ENCODE results near the gene SLC13A5.

SLC13A5 gene

DNA sequence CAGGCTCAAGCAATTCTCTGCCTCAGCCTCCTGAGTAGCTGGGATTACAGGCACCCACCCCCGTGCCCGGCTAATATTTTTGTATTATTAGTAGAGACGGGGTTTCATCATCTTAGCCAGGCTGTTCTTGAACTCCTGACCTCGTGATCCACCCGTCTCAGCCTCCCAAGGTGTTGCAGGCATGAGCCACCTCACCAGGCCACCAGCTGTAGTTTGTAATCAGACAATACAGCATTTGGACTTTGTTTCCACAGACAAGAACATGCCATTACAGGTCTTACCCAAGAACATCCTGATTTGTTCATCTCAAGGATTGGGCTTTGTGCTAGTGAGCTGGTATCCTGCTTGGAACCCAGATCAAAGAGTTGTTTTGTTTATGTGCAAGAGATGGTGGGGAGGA, 31.5 kb downstream of the SLC13A5 start:
- TF ChIP-seq, protein P1, sequence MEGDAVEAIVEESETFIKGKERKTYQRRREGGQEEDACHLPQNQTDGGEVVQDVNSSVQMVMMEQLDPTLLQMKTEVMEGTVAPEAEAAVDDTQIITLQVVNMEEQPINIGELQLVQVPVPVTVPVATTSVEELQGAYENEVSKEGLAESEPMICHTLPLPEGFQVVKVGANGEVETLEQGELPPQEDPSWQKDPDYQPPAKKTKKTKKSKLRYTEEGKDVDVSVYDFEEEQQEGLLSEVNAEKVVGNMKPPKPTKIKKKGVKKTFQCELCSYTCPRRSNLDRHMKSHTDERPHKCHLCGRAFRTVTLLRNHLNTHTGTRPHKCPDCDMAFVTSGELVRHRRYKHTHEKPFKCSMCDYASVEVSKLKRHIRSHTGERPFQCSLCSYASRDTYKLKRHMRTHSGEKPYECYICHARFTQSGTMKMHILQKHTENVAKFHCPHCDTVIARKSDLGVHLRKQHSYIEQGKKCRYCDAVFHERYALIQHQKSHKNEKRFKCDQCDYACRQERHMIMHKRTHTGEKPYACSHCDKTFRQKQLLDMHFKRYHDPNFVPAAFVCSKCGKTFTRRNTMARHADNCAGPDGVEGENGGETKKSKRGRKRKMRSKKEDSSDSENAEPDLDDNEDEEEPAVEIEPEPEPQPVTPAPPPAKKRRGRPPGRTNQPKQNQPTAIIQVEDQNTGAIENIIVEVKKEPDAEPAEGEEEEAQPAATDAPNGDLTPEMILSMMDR (IDR thresholded peaks at IDR 0.05; ENCODE audit: insufficient read depth, low read depth, low read length, missing control alignments) = no peak
- DNase-seq (ENCODE audit: low read depth) = no peak
- no peak overlapping the region for H3K4me3 ChIP-seq (ENCODE audit: low read depth, low read length)

DNA sequence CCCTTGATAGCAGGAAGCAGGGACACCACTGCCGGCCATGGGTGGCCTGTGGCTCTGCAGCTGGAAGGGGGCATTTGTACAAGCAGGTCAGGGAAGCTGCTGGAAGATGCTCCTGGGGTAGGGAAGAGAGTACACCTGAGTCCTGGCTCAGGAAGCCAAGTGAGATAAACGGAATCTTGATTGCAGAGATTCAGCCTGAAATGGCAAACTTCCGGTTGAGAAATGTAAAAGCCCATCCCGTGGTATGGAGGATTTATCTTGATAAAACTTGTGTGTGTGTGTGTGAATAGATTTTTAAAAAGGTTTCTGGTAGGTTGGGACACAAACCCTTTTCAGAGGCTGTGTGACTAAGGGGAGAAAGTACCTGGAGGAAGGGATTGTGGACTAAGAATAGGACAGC, 32.0 kb downstream of the SLC13A5 start:
- TF ChIP-seq, protein P1 (IDR thresholded peaks at IDR 0.05; ENCODE audit: insufficient read depth, low read depth, low read length, missing control alignments) = no peak
- no peak overlapping the region for H3K4me3 ChIP-seq (ENCODE audit: low read depth, low read length)
- no peak for DNase-seq (ENCODE audit: low read depth)

DNA sequence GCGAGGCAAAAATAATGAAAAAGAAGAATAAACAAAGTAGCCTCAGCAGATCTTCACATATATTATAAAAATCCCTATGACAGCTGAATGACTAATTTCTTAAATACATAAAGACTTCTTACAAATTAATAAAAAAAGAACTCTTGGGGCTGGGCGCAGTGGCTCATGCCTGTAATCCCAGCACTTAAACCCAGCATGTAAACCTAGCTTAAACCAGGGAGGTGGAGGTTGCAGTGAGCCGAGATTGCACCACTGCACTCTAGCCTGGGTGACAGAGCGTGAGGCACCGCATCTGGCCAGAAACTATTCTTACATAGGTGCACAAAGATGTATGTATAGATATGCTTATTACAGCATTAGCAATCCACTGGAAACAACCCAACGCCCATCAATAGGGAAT, 33.9 kb downstream of the SLC13A5 start:
- H3K4me3 ChIP-seq (ENCODE audit: low read depth, low read length) = no peak overlapping the region
- TF ChIP-seq, protein P1 (IDR thresholded peaks at IDR 0.05; ENCODE audit: insufficient read depth, low read depth, low read length, missing control alignments) = no peak

DNA sequence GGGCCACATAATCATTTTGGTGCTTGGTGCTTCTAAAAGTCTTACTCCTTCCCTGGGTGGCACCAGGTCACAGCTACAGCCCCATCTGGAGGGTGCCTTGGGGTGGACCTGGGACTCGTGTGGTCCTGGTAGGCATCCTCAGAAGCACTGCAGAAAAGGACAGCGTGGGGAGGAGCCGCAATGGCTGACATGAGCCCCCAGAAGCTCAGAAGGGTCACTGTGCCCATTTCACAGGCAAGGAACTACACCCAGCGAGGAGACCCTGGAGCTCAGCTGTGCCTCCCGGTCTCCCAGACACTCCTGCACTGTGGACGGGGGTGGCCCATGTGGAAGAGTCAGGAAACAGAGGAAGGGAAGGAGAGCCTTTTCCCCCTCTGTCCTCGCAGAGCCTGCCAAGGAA, 35.2 kb downstream of the SLC13A5 start:
- no peak for DNase-seq (ENCODE audit: low read depth)
- H3K4me3 ChIP-seq (ENCODE audit: low read depth, low read length) = no peak overlapping the region
- TF ChIP-seq, protein P1 (IDR thresholded peaks at IDR 0.05; ENCODE audit: insufficient read depth, low read depth, low read length, missing control alignments) = no peak

More for the DNA sequence above, 33.9 kb downstream of the SLC13A5 start:
- no peak for DNase-seq (ENCODE audit: low read depth)

DNA sequence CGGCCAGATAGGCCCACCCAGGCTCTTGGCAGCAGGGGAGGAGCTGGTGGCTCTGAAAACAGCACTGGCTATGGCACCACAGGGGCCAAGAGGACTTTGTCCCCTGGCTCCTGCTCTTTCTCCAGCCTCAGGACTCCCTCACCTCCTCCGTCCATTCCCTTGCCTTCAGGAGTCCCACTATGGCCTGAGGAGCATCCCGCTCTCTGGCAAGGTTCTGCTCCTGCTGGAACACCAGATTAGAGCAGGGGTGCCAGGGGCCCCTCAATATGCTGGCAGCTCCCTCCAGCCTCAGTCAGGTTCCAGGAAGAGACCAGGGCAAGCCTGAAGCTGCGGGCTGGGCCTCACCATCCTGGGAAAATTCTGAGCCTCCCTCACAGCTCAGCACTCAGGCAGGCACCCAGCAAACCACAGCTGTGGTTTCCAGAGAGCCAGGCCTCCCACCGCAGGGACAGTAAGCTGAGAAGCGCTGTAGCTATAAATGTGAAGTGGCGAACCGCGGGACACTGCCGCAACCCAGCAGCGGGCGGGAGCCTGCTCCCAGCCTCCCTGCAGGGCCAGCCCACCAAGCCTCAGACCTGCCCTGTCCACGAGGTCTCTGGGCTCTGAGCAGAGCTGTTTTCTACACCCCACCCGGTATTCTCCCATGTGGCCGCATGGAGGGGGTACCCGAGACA, 35.9 kb downstream of the SLC13A5 start:
- DNase-seq (ENCODE audit: low read depth) = peak; percentile 25
- TF ChIP-seq, protein P1 (IDR thresholded peaks at IDR 0.05; ENCODE audit: insufficient read depth, low read depth, low read length, missing control alignments) = no peak
- no peak overlapping the region for H3K4me3 ChIP-seq (ENCODE audit: low read depth, low read length)

DNA sequence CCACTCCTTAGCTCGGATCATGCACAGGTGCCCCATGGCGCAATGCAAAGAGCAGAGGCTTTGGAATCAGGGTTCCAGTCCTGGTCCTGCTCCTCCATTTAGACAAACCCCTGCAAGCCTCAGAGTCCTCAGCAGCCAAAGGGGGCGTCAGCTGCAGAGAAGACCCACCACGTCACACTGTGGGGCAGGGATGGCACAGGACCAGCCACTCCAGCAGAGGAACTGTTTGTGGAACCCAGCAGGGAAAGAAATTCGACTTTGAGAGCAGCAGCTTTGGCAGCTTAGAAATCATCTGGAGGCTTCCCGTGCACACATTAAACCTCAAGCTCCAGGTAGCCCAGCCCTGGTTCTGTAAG, 36.4 kb downstream of the SLC13A5 start:
- H3K4me3 ChIP-seq (ENCODE audit: low read depth, low read length) = no peak overlapping the region
- no peak for DNase-seq (ENCODE audit: low read depth)
- TF ChIP-seq, protein P1 (IDR thresholded peaks at IDR 0.05; ENCODE audit: insufficient read depth, low read depth, low read length, missing control alignments) = no peak

DNA sequence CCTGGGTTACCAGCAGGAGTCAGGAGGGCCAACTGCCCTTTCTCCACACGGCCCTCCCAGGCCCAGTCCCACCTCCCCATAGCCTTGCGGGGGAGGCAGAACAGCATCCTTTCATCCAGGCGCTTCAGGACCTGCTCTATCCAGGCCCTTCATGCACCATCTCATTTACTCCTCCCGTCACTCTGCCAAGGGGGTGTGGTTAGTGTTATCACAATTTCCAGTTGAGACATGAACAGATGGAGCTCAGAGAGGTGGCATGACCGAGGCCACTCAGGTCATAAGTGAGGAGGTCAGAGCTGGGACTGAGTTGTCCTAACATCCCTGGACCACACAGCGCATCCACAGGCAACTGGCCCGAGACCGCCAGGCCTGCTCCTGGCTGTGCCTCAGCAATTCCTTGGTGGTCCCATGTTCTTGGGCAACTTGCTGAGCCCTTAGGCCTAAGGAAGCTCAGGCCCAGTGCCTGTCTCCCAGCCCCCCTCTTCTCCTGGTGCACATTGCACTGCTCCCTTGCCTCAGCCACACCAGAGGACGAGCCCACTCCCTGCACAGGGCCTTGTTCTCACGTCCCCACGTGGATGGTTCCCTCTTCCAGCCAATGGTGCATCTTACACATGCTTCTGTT, 37.9 kb downstream of the SLC13A5 start:
- no peak for DNase-seq (ENCODE audit: low read depth)
- H3K4me3 ChIP-seq (ENCODE audit: low read depth, low read length) = no peak overlapping the region
- TF ChIP-seq, protein P1 (IDR thresholded peaks at IDR 0.05; ENCODE audit: insufficient read depth, low read depth, low read length, missing control alignments) = no peak
